CD8-positive, alpha-beta memory T cell (primary cell): Measurements from ENCODE around the gene SLC16A4. TPM values are rescaled to one million over a fixed set of nuclear protein-coding genes. Genes with fewer than 3 reads are reported as not detected.
A peak's percentile ranks its signal among the peaks of the same experiment; 100 is the strongest.

Experiments used
- CTCF ChIA-PET: fragments of 350-600 bp; sonication (Branson Sonifier 250); formaldehyde crosslinking; loops from one replicate; lab custom pipeline; 2021; ENCODE audit warnings: antibody characterized with exemption; lab: Charles Lee
- POLR2A ChIA-PET: fragments of 350-600 bp; sonication (Branson Sonifier 250); formaldehyde crosslinking; loops from one replicate; lab custom pipeline; 2021; ENCODE audit warnings: antibody characterized with exemption; lab: Charles Lee
- DNase-seq, 5 donors: peaks; one replicate each; pipeline versions ENCODE4 v3.0.0 to v3.0.0-alpha.2; 2020 to 2022; ENCODE audit warnings: mixed read lengths in 1 of 5
- H3K27ac ChIP-seq: one replicate; pipeline ENCODE4 v1.7.0; 2013; ENCODE audit warnings: low read depth, mild to moderate bottlenecking, low read length, moderate library complexity
- H3K27me3 ChIP-seq: 2 replicates; pipeline ENCODE4 v1.7.0; 2013; ENCODE audit warnings: low read length, mild to moderate bottlenecking; ENCODE audit not compliant: insufficient read depth, poor library complexity, severe bottlenecking
- H3K36me3 ChIP-seq: 2 replicates; pipeline ENCODE4 v1.7.0; 2013; ENCODE audit warnings: mild to moderate bottlenecking, low read length, moderate library complexity; ENCODE audit not compliant: insufficient read depth
- H3K4me1 ChIP-seq: 2 replicates; pipeline ENCODE4 v1.7.0; 2013; ENCODE audit warnings: mild to moderate bottlenecking, low read length, moderate library complexity; ENCODE audit not compliant: insufficient read depth
- H3K4me3 ChIP-seq: 2 replicates; pipeline ENCODE4 v1.7.0; 2013; ENCODE audit warnings: mild to moderate bottlenecking, low read length
- H3K9me3 ChIP-seq: 2 replicates; pipeline ENCODE4 v1.7.0; 2013; ENCODE audit warnings: mild to moderate bottlenecking, low read length
- H3K27ac Mint-ChIP-seq, 8 donors: one replicate each; pipeline ENCODE4 v1.8.0; 2020 to 2021; ENCODE audit warnings: mixed read lengths in 8 of 8, mild to moderate bottlenecking in 6 of 8, inconsistent platforms in 3 of 8, moderate library complexity in 3 of 8
- H3K27me3 Mint-ChIP-seq, 2 donors: one replicate each; pipeline ENCODE4 v1.8.0; 2020 to 2021; ENCODE audit warnings: mixed read lengths in 2 of 2, mild to moderate bottlenecking in 1 of 2, moderate library complexity in 1 of 2
- H3K36me3 Mint-ChIP-seq, 3 donors: one replicate each; pipeline ENCODE4 v1.8.0; 2020 to 2021; ENCODE audit warnings: mixed read lengths in 3 of 3, inconsistent platforms in 1 of 3, mild to moderate bottlenecking in 1 of 3
- H3K4me1 Mint-ChIP-seq, 3 donors: one replicate each; pipeline ENCODE4 v1.8.0; 2020 to 2021; ENCODE audit warnings: mixed read lengths in 3 of 3, inconsistent platforms in 1 of 3, mild to moderate bottlenecking in 1 of 3
- H3K4me3 Mint-ChIP-seq, 7 donors: one replicate each; pipeline ENCODE4 v1.8.0; 2020 to 2021; ENCODE audit warnings: mixed read lengths in 7 of 7, mild to moderate bottlenecking in 6 of 7, moderate library complexity in 4 of 7, inconsistent platforms in 2 of 7
- H3K9me3 Mint-ChIP-seq, 5 donors: one replicate each; pipeline ENCODE4 v1.8.0; 2020 to 2022; ENCODE audit warnings: mixed read lengths in 5 of 5, mild to moderate bottlenecking in 3 of 5, moderate library complexity in 2 of 5, inconsistent platforms in 1 of 5
- polyA plus RNA-seq: library from polyadenylated mRNA; unstranded; fragments of 300-500 nt; fragmentation: Illumina TruSeq; gene quantifications from one replicate; pipeline ENCODE4 v1.2.3, GENCODE V29; 2021
- total RNA-seq, 2 experiments: library from RNA; stranded (reverse); gene quantifications; one replicate each; pipeline ENCODE4 v1.2.3, GENCODE V29; 2021

Gene SLC16A4
- total and polyA plus RNA-seq, 3 experiments from 2014 or later: 0.09 to 0.49 (median 0.13) TPM

DNA sequence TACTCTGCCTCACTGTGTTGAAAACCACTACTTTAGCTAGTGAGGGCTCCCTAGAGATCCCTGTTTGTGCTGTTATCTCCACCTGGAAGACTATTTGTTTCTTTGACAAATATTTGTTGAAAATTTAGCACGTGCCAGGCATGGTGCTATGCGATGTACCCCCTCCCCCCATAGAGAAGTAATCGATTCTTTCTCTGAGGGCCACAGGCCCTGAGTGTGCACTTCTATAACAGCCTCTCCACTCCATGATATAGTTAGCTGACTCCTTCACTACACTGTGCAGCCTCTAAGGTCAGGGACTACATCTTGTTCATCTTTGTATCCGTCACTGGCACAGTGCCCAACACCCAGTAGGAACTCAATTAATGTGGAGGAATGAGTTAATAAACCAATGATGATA, 69.0 kb downstream of the SLC16A4 start:
- CTCF ChIA-PET: interaction anchor here (16.2 kb wide), 1 partner anchor 116 kb away, joined by 438 read pairs; the partner anchor contains the start of gene KCNC4
- H3K27me3 ChIP-seq: no peaks in the 10 kb centered on the region

DNA sequence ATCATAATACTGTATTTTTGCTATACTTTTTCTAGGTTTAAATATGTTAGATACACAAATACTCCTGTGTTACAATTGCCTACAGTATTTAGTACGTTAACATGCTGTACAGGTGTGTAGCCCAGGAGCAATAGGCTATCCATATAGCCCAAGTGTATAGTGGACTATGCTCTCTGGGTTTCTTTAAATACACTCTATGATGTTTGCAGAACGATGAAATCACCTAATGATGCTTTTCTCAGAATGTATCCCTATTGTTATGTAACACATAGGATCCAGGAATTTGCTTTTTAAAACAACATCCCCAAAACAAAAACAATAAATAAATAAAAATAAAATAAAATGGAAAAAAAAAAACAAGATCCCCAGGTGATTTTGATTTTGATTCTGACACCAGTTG, 69.8 kb downstream of the SLC16A4 start:
- Histone ChIP-seq H3K27ac (no peak overlapping the region), H3K9me3 (no peaks in the 10 kb centered on the region), H3K36me3 (no peaks in the 10 kb centered on the region), H3K4me3 (no peak overlapping the region), H3K4me1 (no peaks in the 10 kb centered on the region), H3K27me3 (no peaks in the 10 kb centered on the region)
- no peaks in the 10 kb centered on the region for H3K9me3 Mint-ChIP-seq
- H3K27me3 Mint-ChIP-seq: peaks cover 4 to 5% of the 10 kb centered on the region in 2 donors
- ChIA-PET CTCF (interaction anchor here (16.2 kb wide), 1 partner anchor 115 kb away, joined by 438 read pairs; the partner anchor contains the start of gene KCNC4), POLR2A (no interaction called here)
- H3K4me3 Mint-ChIP-seq: no peak overlapping the region
- no peaks in the 10 kb centered on the region for H3K4me1 Mint-ChIP-seq
- H3K36me3 Mint-ChIP-seq: peaks cover 0 to 2% (median 0%) of the 10 kb centered on the region in 3 donors
- no peak overlapping the region for H3K27ac Mint-ChIP-seq
- no peak for DNase-seq

More for the DNA sequence above, 69.0 kb downstream of the SLC16A4 start:
- no peaks in the 10 kb centered on the region for H3K9me3 Mint-ChIP-seq
- peaks cover 4 to 5% of the 10 kb centered on the region in 2 donors for H3K27me3 Mint-ChIP-seq
- H3K4me1 ChIP-seq: no peaks in the 10 kb centered on the region
- no peak overlapping the region for H3K4me3 Mint-ChIP-seq
- H3K36me3 Mint-ChIP-seq: peaks cover 0 to 2% (median 0%) of the 10 kb centered on the region in 3 donors
- H3K36me3 ChIP-seq: no peaks in the 10 kb centered on the region
- H3K9me3 ChIP-seq: no peaks in the 10 kb centered on the region
- peak overlapping the region in 1 of 8 donors; percentile 49 for H3K27ac Mint-ChIP-seq
- POLR2A ChIA-PET: no interaction called here
- H3K27ac ChIP-seq: no peak overlapping the region
- no peaks in the 10 kb centered on the region for H3K4me1 Mint-ChIP-seq
- no peak overlapping the region for H3K4me3 ChIP-seq
- no peak for DNase-seq

DNA sequence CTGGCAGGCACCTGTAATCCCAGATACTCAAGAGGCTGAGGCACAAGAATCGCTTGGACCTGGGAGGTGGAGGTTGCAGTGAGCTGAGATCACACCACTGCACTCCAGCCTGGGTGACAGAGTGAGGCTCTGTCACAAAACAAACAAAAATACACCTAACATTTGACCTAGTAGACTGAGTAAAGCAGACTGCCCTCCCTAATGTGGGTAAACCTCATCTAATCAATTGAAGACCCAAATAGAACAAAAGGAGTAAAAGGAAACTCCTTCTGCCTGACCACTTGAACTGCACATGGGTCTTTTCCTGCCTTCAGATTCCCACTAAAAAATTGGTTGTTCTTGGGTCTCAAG, 70.7 kb downstream of the SLC16A4 start:
- Mint-ChIP-seq H3K27ac (no peak overlapping the region), H3K27me3 (peaks cover 4 to 5% of the 10 kb centered on the region in 2 donors), H3K9me3 (no peaks in the 10 kb centered on the region), H3K36me3 (peaks cover 0 to 2% (median 0%) of the 10 kb centered on the region in 3 donors), H3K4me1 (no peaks in the 10 kb centered on the region), H3K4me3 (no peak overlapping the region)
- no peak overlapping the region for H3K27ac ChIP-seq
- POLR2A ChIA-PET: no interaction called here
- no peaks in the 10 kb centered on the region for H3K36me3 ChIP-seq
- no peaks in the 10 kb centered on the region for H3K4me1 ChIP-seq
- CTCF ChIA-PET: interaction anchor here (16.2 kb wide), 1 partner anchor 114 kb away, joined by 438 read pairs; the partner anchor contains the start of gene KCNC4
- no peak for DNase-seq
- no peaks in the 10 kb centered on the region for H3K27me3 ChIP-seq
- no peak overlapping the region for H3K4me3 ChIP-seq
- no peaks in the 10 kb centered on the region for H3K9me3 ChIP-seq

GRCh38 chr1:110319332-110320167, 71.3 kb downstream of the SLC16A4 start:
- Mint-ChIP-seq H3K4me3 (no peak overlapping the region), H3K27ac (no peak overlapping the region), H3K4me1 (no peaks in the 10 kb centered on the region), H3K36me3 (peaks cover 0 to 2% (median 0%) of the 10 kb centered on the region in 3 donors), H3K9me3 (no peaks in the 10 kb centered on the region), H3K27me3 (peaks cover 4 to 5% of the 10 kb centered on the region in 2 donors)
- Histone ChIP-seq H3K27ac (no peak overlapping the region), H3K27me3 (no peaks in the 10 kb centered on the region), H3K4me3 (no peak overlapping the region), H3K9me3 (no peaks in the 10 kb centered on the region), H3K4me1 (no peaks in the 10 kb centered on the region), H3K36me3 (no peaks in the 10 kb centered on the region)
- POLR2A ChIA-PET: no interaction called here
- no peak for DNase-seq
- CTCF ChIA-PET: interaction anchor here (1.5 to 16.2 kb wide), 2 partner anchors 18 to 113 kb away, joined by 4 to 438 read pairs; partner anchors contain the start of gene KCNC4

DNA sequence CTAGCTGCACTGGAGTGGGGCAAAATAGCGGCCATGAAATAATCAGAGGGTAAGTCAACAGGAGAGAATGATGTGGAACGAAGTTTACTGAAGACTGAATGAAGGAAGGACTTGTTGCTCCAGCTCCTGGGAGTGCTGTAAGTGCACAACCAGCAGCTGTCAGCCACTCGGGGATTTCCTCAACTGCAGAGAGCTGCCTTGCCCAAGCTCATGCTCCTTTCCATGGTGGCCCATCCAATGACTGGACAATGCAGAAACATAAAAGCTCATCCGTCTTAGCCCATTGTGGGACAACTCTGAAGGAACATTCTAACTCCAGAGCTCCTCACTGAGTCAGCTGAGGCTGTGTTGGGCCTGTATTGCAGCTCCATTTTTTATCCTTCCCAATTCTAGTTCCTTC, 72.8 kb downstream of the SLC16A4 start:
- no peaks in the 10 kb centered on the region for H3K4me1 ChIP-seq
- POLR2A ChIA-PET: no interaction called here
- CTCF ChIA-PET: interaction anchor here (1.1 to 16.2 kb wide), 3 partner anchors 12 to 143 kb away, joined by 3 to 438 read pairs (median 5); partner anchors contain the start of gene KCNC4

DNA sequence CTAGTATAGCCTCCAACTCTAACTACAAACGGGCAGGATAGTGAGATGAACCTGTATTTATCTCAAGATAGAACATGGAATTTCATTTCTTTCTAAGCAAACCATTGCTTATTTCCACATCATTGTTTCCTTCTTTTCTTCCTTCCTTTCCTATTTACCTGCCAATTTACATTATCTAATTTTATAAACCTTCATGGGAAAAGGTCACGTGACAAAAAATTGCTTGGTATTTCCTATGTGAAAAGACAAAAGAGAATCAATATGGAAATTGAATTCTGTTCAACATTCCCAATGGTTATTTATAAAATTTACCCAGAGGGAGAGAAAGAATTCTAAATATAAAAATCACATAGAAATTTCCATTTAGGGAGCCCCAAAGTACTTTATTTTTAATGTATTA, 74.1 kb downstream of the SLC16A4 start:
- no peak overlapping the region for H3K27ac Mint-ChIP-seq
- no peaks in the 10 kb centered on the region for H3K36me3 ChIP-seq
- POLR2A ChIA-PET: no interaction called here
- no peak for DNase-seq
- H3K4me1 Mint-ChIP-seq: peaks cover 0 to 2% (median 0%) of the 10 kb centered on the region in 3 donors
- CTCF ChIA-PET: interaction anchor here (16.2 kb wide), 1 partner anchor 110 kb away, joined by 438 read pairs; the partner anchor contains the start of gene KCNC4
- no peaks in the 10 kb centered on the region for H3K9me3 ChIP-seq
- H3K4me1 ChIP-seq: no peaks in the 10 kb centered on the region
- H3K4me3 Mint-ChIP-seq: no peak overlapping the region
- no peaks in the 10 kb centered on the region for H3K27me3 ChIP-seq
- no peaks in the 10 kb centered on the region for H3K9me3 Mint-ChIP-seq
- H3K36me3 Mint-ChIP-seq: peaks cover 0 to 2% (median 0%) of the 10 kb centered on the region in 3 donors
- no peak overlapping the region for H3K4me3 ChIP-seq
- H3K27me3 Mint-ChIP-seq: peaks cover under 1 to 5% of the 10 kb centered on the region in 2 donors
- no peak overlapping the region for H3K27ac ChIP-seq

More for the DNA sequence above, 72.8 kb downstream of the SLC16A4 start:
- no peaks in the 10 kb centered on the region for H3K27me3 ChIP-seq
- Mint-ChIP-seq H3K4me1 (no peaks in the 10 kb centered on the region), H3K4me3 (no peak overlapping the region), H3K36me3 (peaks cover 0 to 2% (median 0%) of the 10 kb centered on the region in 3 donors), H3K9me3 (no peaks in the 10 kb centered on the region), H3K27ac (no peak overlapping the region), H3K27me3 (peaks cover 4 to 5% of the 10 kb centered on the region in 2 donors)
- H3K36me3 ChIP-seq: no peaks in the 10 kb centered on the region
- no peaks in the 10 kb centered on the region for H3K9me3 ChIP-seq
- H3K4me3 ChIP-seq: no peak overlapping the region
- no peak overlapping the region for H3K27ac ChIP-seq
- no peak for DNase-seq

Other genes starting within 250 kb of the SLC16A4 start
- gene SLC6A17, start 240.5 kb downstream of the SLC16A4 start, total RNA-seq: under 1 TPM; 0.07 TPM
- not detected for gene SLC6A17, start 240.5 kb downstream of the SLC16A4 start, polyA plus RNA-seq
- gene KCNC4, start 180.7 kb downstream of the SLC16A4 start, total RNA-seq: 1 to 10 TPM; 6.4 to 8.4 TPM
- 2.0 TPM for gene KCNC4, start 180.7 kb downstream of the SLC16A4 start, polyA plus RNA-seq
- 10 to 100 TPM; 53.9 to 54.0 TPM for gene RBM15, start 51.6 kb downstream of the SLC16A4 start, total RNA-seq
- 10.7 TPM for gene RBM15, start 51.6 kb downstream of the SLC16A4 start, polyA plus RNA-seq
- 100 to 1,000 TPM; 148 to 157 TPM for gene LAMTOR5, start 16.7 kb upstream of the SLC16A4 start, total RNA-seq
- gene LAMTOR5, start 16.7 kb upstream of the SLC16A4 start, polyA plus RNA-seq: 262 TPM
- gene PROK1, start 60.1 kb upstream of the SLC16A4 start, total RNA-seq: not detected
- gene PROK1, start 60.1 kb upstream of the SLC16A4 start, polyA plus RNA-seq: not detected
- not detected for gene KCNA10, start 128.1 kb upstream of the SLC16A4 start, total RNA-seq
- gene KCNA10, start 128.1 kb upstream of the SLC16A4 start, polyA plus RNA-seq: not detected
- gene KCNA2, start 215.3 kb upstream of the SLC16A4 start, total RNA-seq: under 1 TPM; 0.24 to 0.35 TPM
- 0.16 TPM for gene KCNA2, start 215.3 kb upstream of the SLC16A4 start, polyA plus RNA-seq